H1 (cell line): ENCODE data around the gene CASR. TPM values are rescaled to one million over a fixed set of nuclear protein-coding genes. Genes with fewer than 3 reads are reported as not detected.

ENCODE experiments used
- CTCF ChIA-PET: fragments of 300-600 bp; sonication (Branson Sonifier 250); formaldehyde crosslinking; loops from one replicate; lab custom pipeline; 2021; ENCODE audit not compliant: partially characterized antibody; lab: Charles Lee
- POLR2A ChIA-PET: fragments of 300-600 bp; sonication (Branson Sonifier 250); formaldehyde crosslinking; loops from one replicate; lab custom pipeline; 2021; ENCODE audit warnings: inconsistent platforms; ENCODE audit not compliant: partially characterized antibody; lab: Charles Lee
- DNase-seq, 2 experiments: peaks; one replicate each; pipeline versions ENCODE4 v3.0.0 to v3.0.0-alpha.2; 2010 to 2022; ENCODE audit warnings: low spot score in 2 of 2, low read depth in 1 of 2, mixed read lengths in 1 of 2
- FAIRE-seq: peaks from 2 replicates; lab custom pipeline; 2011; peaks lifted over from hg19 to GRCh38; lab: Jason Lieb, UNC
- H2AFZ ChIP-seq: 2 replicates; pipeline ENCODE4 v1.8.1; 2012; ENCODE audit warnings: low read length, inconsistent platforms
- H2AK5ac ChIP-seq: 2 replicates; pipeline ENCODE4 v1.6.1; 2013; ENCODE audit warnings: low read depth, low read length
- H2BK120ac ChIP-seq: replicated peaks from 2 replicates; pipeline ENCODE3; 2013; ENCODE audit warnings: low read depth, low read length, inconsistent platforms
- H2BK12ac ChIP-seq: 2 replicates; pipeline ENCODE4 v1.6.1; 2013; ENCODE audit warnings: low read depth, low read length
- H2BK15ac ChIP-seq: 2 replicates; pipeline ENCODE4 v1.6.1; 2013; ENCODE audit warnings: low read length
- H2BK20ac ChIP-seq: 2 replicates; pipeline ENCODE4 v1.6.1; 2013; ENCODE audit warnings: low read length
- H2BK5ac ChIP-seq: 2 replicates; pipeline ENCODE4 v1.6.1; 2013; ENCODE audit warnings: low read depth, low read length
- H3K14ac ChIP-seq: 2 replicates; pipeline ENCODE4 v1.6.1; 2013; ENCODE audit warnings: inconsistent platforms; ENCODE audit not compliant: insufficient read length
- H3K18ac ChIP-seq: 2 replicates; pipeline ENCODE4 v1.6.1; 2013; ENCODE audit warnings: low read length; ENCODE audit errors: extremely low read depth
- H3K23ac ChIP-seq: 2 replicates; pipeline ENCODE4 v1.6.1; 2013; ENCODE audit warnings: inconsistent platforms; ENCODE audit not compliant: insufficient read length
- H3K23me2 ChIP-seq: 2 replicates; pipeline ENCODE4 v1.6.1; 2013; ENCODE audit warnings: low read depth, low read length
- H3K27ac ChIP-seq: 2 replicates; pipeline ENCODE4 v1.6.1; 2011; ENCODE audit warnings: low read depth, low read length, inconsistent platforms
- H3K27me3 ChIP-seq, 4 experiments: replicated peaks in 1 of 4; 1 replicate in 1 of 4; 2 replicates in 3 of 4; pipeline versions ENCODE4 v1.6.1 to v1.8.1; 2011 to 2013; ENCODE audit warnings: low read length in 3 of 4, mild to moderate bottlenecking in 3 of 4, inconsistent platforms in 2 of 4, mixed read lengths in 2 of 4, moderate library complexity in 1 of 4; ENCODE audit not compliant: control insufficient read depth in 3 of 4, insufficient read depth in 3 of 4; ENCODE audit errors: extremely low read depth in 1 of 4
- H3K36me3 ChIP-seq, 4 experiments: 2 replicates each; pipeline versions ENCODE4 v1.6.1 to v1.8.1; 2011 to 2013; ENCODE audit warnings: mild to moderate bottlenecking in 4 of 4, low read length in 3 of 4, moderate library complexity in 2 of 4, control low read depth in 1 of 4, inconsistent platforms in 1 of 4; ENCODE audit not compliant: insufficient read depth in 4 of 4, control insufficient read depth in 2 of 4
- H3K4ac ChIP-seq: replicated peaks from 2 replicates; pipeline ENCODE3; 2013; ENCODE audit warnings: low read length, low read depth, mixed read lengths, inconsistent platforms; ENCODE audit not compliant: insufficient read length
- H3K4me1 ChIP-seq, 4 experiments: replicated peaks in 1 of 4; 1 replicate in 1 of 4; 2 replicates in 3 of 4; pipeline versions ENCODE4 v1.6.1 to v1.8.1; 2011 to 2013; ENCODE audit warnings: low read length in 3 of 4, inconsistent platforms in 2 of 4, mixed read lengths in 1 of 4; ENCODE audit not compliant: insufficient read depth in 4 of 4, control insufficient read depth in 3 of 4
- H3K4me2 ChIP-seq, 2 experiments: 2 replicates each; pipeline versions ENCODE4 v1.6.1 to v1.8.1; 2011 to 2013; ENCODE audit warnings: low read depth in 2 of 2, low read length in 2 of 2, control low read depth in 1 of 2, inconsistent platforms in 1 of 2, mild to moderate bottlenecking in 1 of 2; ENCODE audit not compliant: insufficient read depth in 1 of 2
- H3K4me3 ChIP-seq, 4 experiments: fragments of 200-600, 300-600 bp in 1 of 4; sonication (generic), shearing (Covaris generic), sonication (Bioruptor Twin) in 1 of 4; 2 replicates each; pipeline versions ENCODE4 v1.5.1 to v1.8.1; 2011 to 2016; ENCODE audit warnings: low read length in 4 of 4, low read depth in 3 of 4, control low read depth in 2 of 4, inconsistent platforms in 2 of 4, mild to moderate bottlenecking in 2 of 4, mixed read lengths in 1 of 4, moderate library complexity in 1 of 4; ENCODE audit not compliant: insufficient read depth in 2 of 4; ENCODE audit errors: extremely low read depth in 1 of 4
- H3K56ac ChIP-seq: replicated peaks from 2 replicates; pipeline ENCODE3; 2013; ENCODE audit warnings: low read depth, mild to moderate bottlenecking, mixed read lengths, low read length, inconsistent platforms; ENCODE audit not compliant: insufficient read length
- H3K79me1 ChIP-seq: 2 replicates; pipeline ENCODE4 v1.6.1; 2013; ENCODE audit warnings: low read depth, low read length, control low read depth
- H3K79me2 ChIP-seq, 2 experiments: 2 replicates each; pipeline versions ENCODE4 v1.6.1 to v1.8.1; 2012 to 2013; ENCODE audit warnings: low read length in 2 of 2, mild to moderate bottlenecking in 2 of 2, inconsistent platforms in 1 of 2; ENCODE audit not compliant: insufficient read depth in 2 of 2, control insufficient read depth in 1 of 2
- H3K9ac ChIP-seq, 4 experiments: replicated peaks in 1 of 4; 1 replicate in 1 of 4; 2 replicates in 3 of 4; pipeline versions ENCODE4 v1.6.1 to v1.8.1; 2011 to 2013; ENCODE audit warnings: low read depth in 3 of 4, low read length in 3 of 4, control low read depth in 2 of 4, mild to moderate bottlenecking in 2 of 4, moderate library complexity in 2 of 4, inconsistent platforms in 1 of 4; ENCODE audit errors: extremely low read depth in 1 of 4
- H3K9me3 ChIP-seq, 2 experiments: 2 replicates each; pipeline versions ENCODE4 v1.6.1 to v1.8.1; 2012 to 2013; ENCODE audit warnings: mild to moderate bottlenecking in 2 of 2, moderate library complexity in 2 of 2, control low read depth in 1 of 2, inconsistent platforms in 1 of 2, low read depth in 1 of 2, low read length in 1 of 2, mixed read lengths in 1 of 2; ENCODE audit not compliant: insufficient read depth in 2 of 2
- H4K20me1 ChIP-seq, 2 experiments: replicated peaks in 1 of 2; 2 replicates each; pipeline versions ENCODE3 to v1.8.1; 2011 to 2013; ENCODE audit warnings: inconsistent platforms in 2 of 2, low read length in 2 of 2, mild to moderate bottlenecking in 1 of 2; ENCODE audit not compliant: insufficient read depth in 2 of 2, control insufficient read depth in 1 of 2
- H4K5ac ChIP-seq: 2 replicates; pipeline ENCODE4 v1.6.1; 2013; ENCODE audit warnings: low read length, low read depth, mixed read lengths, inconsistent platforms; ENCODE audit not compliant: insufficient read length
- H4K8ac ChIP-seq: 2 replicates; pipeline ENCODE4 v1.8.0; 2013; ENCODE audit warnings: mild to moderate bottlenecking, moderate library complexity, low read length, inconsistent platforms; ENCODE audit not compliant: insufficient read depth; ENCODE audit errors: extremely low read depth
- H4K91ac ChIP-seq: replicated peaks from 2 replicates; pipeline ENCODE3; 2013; ENCODE audit warnings: low read length, mixed read lengths, inconsistent platforms; ENCODE audit not compliant: insufficient read length
- RBBP5 ChIP-seq: IDR thresholded peaks from 2 replicates; pipeline ENCODE4 v1.7.1; 2012; ENCODE audit warnings: low read depth, mild to moderate bottlenecking, inconsistent platforms, low read length, moderate library complexity, borderline replicate concordance
- WGBS, 2 experiments: shearing (Covaris generic) in 1 of 2; methylation state at CpG; one replicate each; pipeline versions ENCODE4 v1.1.6 to v1.1.7; 2013 to 2015; ENCODE audit warnings: low lambda C conversion rate in 2 of 2, mixed read lengths in 2 of 2, inconsistent platforms in 1 of 2, low coverage in 1 of 2, missing lambda C conversion rate in 1 of 2; ENCODE audit not compliant: insufficient replicate concordance in 2 of 2, insufficient coverage in 1 of 2, insufficient read length in 1 of 2; ENCODE audit errors: extremely low coverage in 1 of 2, missing lambda C conversion rate in 1 of 2; 5-methylcytosine and 5-hydroxymethylcytosine counted together
- polyA plus RNA-seq, 7 experiments: library from polyadenylated mRNA; depleted of rRNA in 3 of 7; stranded (reverse) in 5 of 7; unstranded in 2 of 7; fragments of >200 nt in 5 of 7; fragments of 200-250 nt in 2 of 7; gene quantifications; 1 replicate in 5 of 7; 2 replicates in 1 of 7; 4 replicates in 1 of 7; pipeline versions ENCODE4 v1.2.1 to v1.2.3, GENCODE V29; 2011 to 2013; ENCODE audit warnings: missing spikeins in 2 of 7, mixed read lengths in 2 of 7
- total RNA-seq: library from RNA; stranded (reverse); fragmentation: NEBNext Ultra II Directional; extraction: Animal tissue kit (Norgen Biotek cat#: 25700); gene quantifications from 2 replicates; pipeline ENCODE4 v1.2.1, GENCODE V29; 2021

The CASR gene
- total and polyA plus RNA-seq, 2 of the 8 experiments (the other 6 are each of a cell fraction or from before 2014, with no cell fraction given), result 0.36 to 0.58 TPM

DNA sequence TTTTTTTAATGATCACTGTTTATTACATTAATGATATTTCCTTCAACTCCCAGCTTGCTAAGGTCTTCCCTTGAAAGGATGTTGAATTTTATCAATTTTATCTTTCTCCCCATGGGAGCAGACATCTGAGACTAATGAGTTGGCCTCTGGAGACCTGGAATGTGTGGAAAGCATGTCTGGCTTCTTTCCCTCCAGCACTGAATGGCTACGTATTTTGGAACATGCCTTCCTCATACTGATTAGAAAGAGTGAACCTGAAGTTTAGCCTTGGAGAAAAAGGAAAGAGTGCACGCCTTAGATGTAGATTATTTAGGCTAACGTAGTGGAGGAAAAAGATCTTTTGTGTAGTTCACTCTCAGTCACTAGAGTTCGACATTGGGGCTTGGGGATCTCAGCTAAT, 25.1 kb downstream of the CASR start:
- Histone ChIP-seq H2BK12ac (no peak overlapping the region), H3K14ac (no peak overlapping the region), H2BK20ac (no peak overlapping the region), H2BK15ac (no peak overlapping the region), H3K18ac (no peak overlapping the region), H3K9ac (no peak overlapping the region), H3K23me2 (no peaks in the 10 kb centered on the region), H4K91ac (no peak overlapping the region), H3K4ac (no peak overlapping the region), H2AK5ac (no peak overlapping the region), H3K36me3 (no peaks in the 10 kb centered on the region), H4K5ac (no peak overlapping the region), H3K9me3 (no peaks in the 10 kb centered on the region), H3K27me3 (no peaks in the 10 kb centered on the region), H3K79me1 (no peaks in the 10 kb centered on the region), H3K79me2 (no peaks in the 10 kb centered on the region), H3K4me1 (no peaks in the 10 kb centered on the region), H3K4me2 (no peak overlapping the region), H2AFZ (no peak overlapping the region), H3K27ac (no peak overlapping the region), H3K23ac (no peak overlapping the region), H4K20me1 (no peaks in the 10 kb centered on the region), H3K56ac (no peak overlapping the region), H4K8ac (no peak overlapping the region), H2BK5ac (no peak overlapping the region), H2BK120ac (no peak overlapping the region), H3K4me3 (no peak overlapping the region)
- ChIA-PET CTCF (interaction anchor here (1.5 kb wide), 1 partner anchor 9 kb away, joined by 3 read pairs; no protein-coding TSS in a partner anchor), POLR2A (no interaction called here)
- DNase-seq, result no peak
- 66% methylated on average over 4 of the region's 4 CpGs; no CpG with 5 or more reads in 1 of the 2 experiments for WGBS, 2 experiments
- FAIRE-seq, result no peak
- TF ChIP-seq RBBP5, result no peak
